Fibroblast of lung (primary cell): Measurements from ENCODE around the gene TUBB3. TPM values are rescaled to one million over a fixed set of nuclear protein-coding genes. Genes with fewer than 3 reads are reported as not detected.

Experiments
- DNase-seq, 2 donors: peaks; one replicate each; pipeline versions ENCODE4 v3.0.0 to v3.0.0-alpha.2; 2010; ENCODE audit warnings: low read depth in 2 of 2
- H2AFZ ChIP-seq: 2 replicates; pipeline ENCODE4 v1.5.1; 2012; ENCODE audit warnings: low read length, control low read depth, inconsistent platforms
- H3K27ac ChIP-seq: 2 replicates; pipeline ENCODE4 v1.5.1; 2011; ENCODE audit warnings: low read length, control low read depth; ENCODE audit not compliant: insufficient read depth
- H3K27me3 ChIP-seq: 2 replicates; pipeline ENCODE4 v1.5.1; 2011; ENCODE audit warnings: mild to moderate bottlenecking, low read length; ENCODE audit not compliant: control insufficient read depth, insufficient read depth
- H3K36me3 ChIP-seq: 2 replicates; pipeline ENCODE4 v1.5.1; 2011; ENCODE audit warnings: low read length; ENCODE audit not compliant: control insufficient read depth, insufficient read depth
- H3K4me1 ChIP-seq: 2 replicates; pipeline ENCODE4 v1.5.1; 2011; ENCODE audit warnings: low read length; ENCODE audit not compliant: control insufficient read depth, insufficient read depth; ENCODE audit errors: extremely low read depth
- H3K4me2 ChIP-seq: 2 replicates; pipeline ENCODE4 v1.5.1; 2011; ENCODE audit warnings: low read length, control low read depth; ENCODE audit not compliant: insufficient read depth; ENCODE audit errors: extremely low read depth
- H3K4me3 ChIP-seq, 4 experiments: fragments of 200-600 bp in 1 of 4; sonication (generic) in 1 of 4; replicated peaks in 1 of 4; 2 replicates each; pipeline ENCODE4 v1.5.1; 2011 to 2016; ENCODE audit warnings: low read length in 4 of 4, low read depth in 3 of 4, mild to moderate bottlenecking in 3 of 4, control low read depth in 2 of 4, inconsistent platforms in 1 of 4, mixed read lengths in 1 of 4; ENCODE audit not compliant: insufficient read depth in 1 of 4; ENCODE audit errors: control extremely low read depth in 1 of 4
- H3K79me2 ChIP-seq: 2 replicates; pipeline ENCODE4 v1.5.1; 2012; ENCODE audit warnings: mild to moderate bottlenecking, low read length, inconsistent platforms; ENCODE audit not compliant: control insufficient read depth, insufficient read depth
- H3K9ac ChIP-seq: 2 replicates; pipeline ENCODE4 v1.5.1; 2011; ENCODE audit warnings: mild to moderate bottlenecking, low read length, control low read depth; ENCODE audit not compliant: insufficient read depth
- H3K9me3 ChIP-seq: 2 replicates; pipeline ENCODE4 v1.5.1; 2012; ENCODE audit warnings: low read depth, low read length; ENCODE audit not compliant: control insufficient read depth, insufficient read depth
- H4K20me1 ChIP-seq: 2 replicates; pipeline ENCODE4 v1.5.1; 2011; ENCODE audit warnings: low read length; ENCODE audit not compliant: control insufficient read depth, insufficient read depth; ENCODE audit errors: extremely low read depth
- EZH2 ChIP-seq: IDR thresholded peaks from 2 replicates; pipeline ENCODE4 v1.5.1; 2012; ENCODE audit warnings: low read length, control low read depth, mild to moderate bottlenecking; ENCODE audit errors: missing control alignments
- polyA plus RNA-seq, 2 donors: library from polyadenylated mRNA; depleted of rRNA in 1 of 2; stranded (reverse) in 1 of 2; unstranded in 1 of 2; fragments of >200 nt; gene quantifications; 2 replicates each; pipeline ENCODE4 v1.2.1, GENCODE V29; 2011 to 2012; ENCODE audit warnings: missing spikeins in 1 of 2
- total RNA-seq: library from RNA; depleted of rRNA; stranded (reverse); fragments of >200 nt; gene quantifications from 2 replicates; pipeline ENCODE4 v1.2.1, GENCODE V29; 2014
- TF ChIP-seq, protein P1 (sequence below), 2 donors: IDR thresholded peaks in 1 of 2; conservative IDR thresholded peaks in 1 of 2; 1 replicate in 1 of 2; 2 replicates in 1 of 2; pipeline ENCODE4 v1.5.1; 2011 to 2012; ENCODE audit warnings: low read length in 2 of 2, control low read depth in 1 of 2, inconsistent platforms in 1 of 2, low read depth in 1 of 2, mild to moderate bottlenecking in 1 of 2

TUBB3 gene
- total and polyA plus RNA-seq, 2 donors (not counting 1 experiment from before 2014, with no cell fraction given): 134 to 294 TPM

DNA sequence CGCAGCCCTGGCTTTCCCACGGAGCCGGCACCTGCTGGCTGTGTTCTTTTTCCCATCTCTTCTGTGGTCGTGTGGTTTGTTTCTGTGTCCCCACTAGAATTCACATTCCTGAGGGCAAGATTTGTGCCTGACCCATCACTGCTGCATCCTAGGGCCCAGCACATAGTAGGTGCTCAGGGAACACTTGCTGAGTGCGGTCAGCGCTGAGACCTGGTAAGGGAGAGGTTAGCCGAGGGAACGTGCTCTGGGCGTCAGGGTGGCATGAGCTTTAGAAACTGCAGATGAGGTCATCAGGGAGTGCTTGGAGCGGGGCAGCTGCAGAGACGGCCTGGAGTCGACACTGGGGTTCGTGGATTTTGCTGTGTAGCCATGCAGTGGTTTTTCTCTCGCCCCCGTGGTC is 31.3 kb downstream of the TUBB3 start:
- Histone ChIP-seq H4K20me1 (no peaks in the 10 kb centered on the region), H3K79me2 (peaks cover 4% of the 10 kb centered on the region), H3K4me1 (peaks cover 3% of the 10 kb centered on the region), H3K27me3 (no peaks in the 10 kb centered on the region), H3K4me3 (no peak overlapping the region), H3K9me3 (no peaks in the 10 kb centered on the region), H3K9ac (no peak overlapping the region), H3K36me3 (peaks cover 18% of the 10 kb centered on the region), H3K4me2 (no peak overlapping the region), H3K27ac (no peak overlapping the region), H2AFZ (no peak overlapping the region)
- TF ChIP-seq, protein P1, sequence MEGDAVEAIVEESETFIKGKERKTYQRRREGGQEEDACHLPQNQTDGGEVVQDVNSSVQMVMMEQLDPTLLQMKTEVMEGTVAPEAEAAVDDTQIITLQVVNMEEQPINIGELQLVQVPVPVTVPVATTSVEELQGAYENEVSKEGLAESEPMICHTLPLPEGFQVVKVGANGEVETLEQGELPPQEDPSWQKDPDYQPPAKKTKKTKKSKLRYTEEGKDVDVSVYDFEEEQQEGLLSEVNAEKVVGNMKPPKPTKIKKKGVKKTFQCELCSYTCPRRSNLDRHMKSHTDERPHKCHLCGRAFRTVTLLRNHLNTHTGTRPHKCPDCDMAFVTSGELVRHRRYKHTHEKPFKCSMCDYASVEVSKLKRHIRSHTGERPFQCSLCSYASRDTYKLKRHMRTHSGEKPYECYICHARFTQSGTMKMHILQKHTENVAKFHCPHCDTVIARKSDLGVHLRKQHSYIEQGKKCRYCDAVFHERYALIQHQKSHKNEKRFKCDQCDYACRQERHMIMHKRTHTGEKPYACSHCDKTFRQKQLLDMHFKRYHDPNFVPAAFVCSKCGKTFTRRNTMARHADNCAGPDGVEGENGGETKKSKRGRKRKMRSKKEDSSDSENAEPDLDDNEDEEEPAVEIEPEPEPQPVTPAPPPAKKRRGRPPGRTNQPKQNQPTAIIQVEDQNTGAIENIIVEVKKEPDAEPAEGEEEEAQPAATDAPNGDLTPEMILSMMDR (conservative IDR thresholded peaks at IDR 0.05 in 1 of 2, IDR thresholded peaks at IDR 0.05 in 1 of 2; ENCODE audit: low read depth in 1 of 2, low read length in 2 of 2): no peak
- TF ChIP-seq EZH2: no peak
- DNase-seq: no peak

DNA sequence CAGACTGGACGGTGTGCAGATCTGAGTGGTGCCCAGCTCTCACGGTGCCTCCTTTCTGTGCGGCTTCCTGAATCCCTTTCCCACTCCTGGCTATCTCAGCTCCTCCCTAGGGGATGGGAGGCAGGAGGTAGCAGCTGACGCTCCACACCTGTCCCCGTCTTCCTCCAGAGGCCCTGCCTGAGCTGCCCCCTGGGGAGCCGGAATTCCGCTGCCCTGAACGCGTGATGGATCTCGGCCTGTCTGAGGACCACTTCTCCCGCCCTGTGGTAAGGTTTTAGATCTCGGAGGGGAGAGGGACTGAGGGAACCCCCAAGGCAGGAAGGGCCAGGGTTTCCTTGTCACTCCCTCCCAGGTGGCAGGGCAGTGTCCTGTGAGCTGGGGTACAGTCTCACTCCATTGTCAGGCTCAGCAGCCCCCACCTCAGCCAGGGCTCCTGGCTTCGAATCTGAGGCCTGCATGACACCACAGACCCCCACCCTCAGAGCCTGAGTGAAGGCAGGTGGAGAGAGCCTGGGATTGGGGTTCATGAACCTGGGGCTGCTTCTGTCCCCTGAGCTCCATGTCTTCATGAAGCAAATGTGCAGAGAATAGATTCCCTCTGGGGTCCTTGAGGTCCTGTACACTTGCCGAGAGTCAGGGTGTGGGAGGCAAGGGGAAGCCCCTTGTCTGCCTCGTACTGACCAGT is 32.0 kb downstream of the TUBB3 start:
- no peaks in the 10 kb centered on the region for H3K27me3 ChIP-seq
- DNase-seq: no peak

DNA sequence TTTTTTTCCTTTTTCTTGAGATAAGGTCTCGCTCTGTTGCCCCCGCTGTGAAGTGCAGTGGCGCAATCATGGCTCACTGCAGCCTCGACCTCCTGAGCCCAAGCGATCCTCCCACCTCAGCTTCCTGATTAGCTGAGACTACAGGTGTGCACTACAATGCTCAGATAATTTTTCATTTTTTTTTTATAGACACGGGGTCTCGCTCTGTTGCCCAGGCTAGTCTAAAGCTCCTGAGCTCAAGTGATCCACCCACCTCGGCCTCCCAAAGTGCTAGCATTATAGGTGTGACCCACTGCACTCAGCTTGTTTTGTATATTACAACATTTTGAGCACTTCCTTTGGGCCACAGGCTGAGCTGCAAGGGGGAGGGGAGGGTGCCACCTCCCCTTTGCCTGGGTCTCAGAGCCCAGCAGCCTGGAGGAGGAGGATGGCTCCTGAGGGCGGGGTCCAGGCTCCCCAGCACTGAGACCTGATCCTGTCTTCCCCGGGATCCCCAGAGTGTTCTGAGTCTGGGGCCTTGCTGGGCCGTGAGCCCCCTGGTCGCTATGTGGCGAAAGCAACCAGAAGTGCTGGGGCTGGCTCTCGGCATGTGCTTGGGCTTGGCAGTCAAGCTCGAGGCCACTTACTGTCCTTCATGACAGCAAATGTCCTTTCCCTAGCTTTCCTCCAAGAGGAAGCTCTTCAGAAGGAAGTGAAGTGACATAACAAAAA is 33.5 kb downstream of the TUBB3 start:
- Histone ChIP-seq H2AFZ (no peak overlapping the region), H3K27ac (no peak overlapping the region), H3K4me2 (no peak overlapping the region), H3K36me3 (peaks cover 23% of the 10 kb centered on the region), H3K4me3 (no peak overlapping the region), H4K20me1 (no peaks in the 10 kb centered on the region), H3K27me3 (no peaks in the 10 kb centered on the region), H3K4me1 (no peaks in the 10 kb centered on the region), H3K9me3 (no peaks in the 10 kb centered on the region), H3K9ac (no peak overlapping the region), H3K79me2 (no peaks in the 10 kb centered on the region)
- TF ChIP-seq, protein P1 (conservative IDR thresholded peaks at IDR 0.05 in 1 of 2, IDR thresholded peaks at IDR 0.05 in 1 of 2; ENCODE audit: low read depth in 1 of 2, low read length in 2 of 2): no peak
- no peak for TF ChIP-seq EZH2
- no peak for DNase-seq

More for the DNA sequence above, 32.0 kb downstream of the TUBB3 start:
- Histone ChIP-seq H3K79me2 (no peaks in the 10 kb centered on the region), H3K9me3 (no peaks in the 10 kb centered on the region), H4K20me1 (no peaks in the 10 kb centered on the region), H3K4me1 (no peaks in the 10 kb centered on the region), H3K27ac (no peak overlapping the region), H2AFZ (no peak overlapping the region), H3K4me3 (no peak overlapping the region), H3K4me2 (no peak overlapping the region), H3K9ac (no peak overlapping the region), H3K36me3 (peaks cover 21% of the 10 kb centered on the region)
- TF ChIP-seq EZH2: no peak
